Transverse colon (tissue), 4 donors: Measurements from ENCODE around the gene FBXO42. TPM values are rescaled to one million over a fixed set of nuclear protein-coding genes. Genes with fewer than 3 reads are reported as not detected.

Experiments
- DNase-seq: peaks from one replicate; pipeline ENCODE4 v3.0.0-alpha.2; 2019
- H3K27ac ChIP-seq, 4 donors: fragments of 200-600 bp; sonication (generic); 2 replicates each; pipeline ENCODE4 v1.5.1; 2016 to 2018; ENCODE audit warnings: inconsistent platforms in 4 of 4
- H3K27me3 ChIP-seq: fragments of 200-600 bp; sonication (generic); 2 replicates; pipeline ENCODE4 v1.5.1; 2017; ENCODE audit warnings: inconsistent platforms
- H3K36me3 ChIP-seq, 4 donors: fragments of 200-600 bp; sonication (generic); 2 replicates each; pipeline ENCODE4 v1.5.1; 2017 to 2019; ENCODE audit warnings: inconsistent platforms in 4 of 4
- H3K4me1 ChIP-seq, 4 donors: fragments of 200-600 bp; sonication (generic); 2 replicates each; pipeline ENCODE4 v1.5.1; 2017 to 2020; ENCODE audit warnings: inconsistent platforms in 4 of 4
- H3K4me3 ChIP-seq, 4 donors: fragments of 200-600 bp; sonication (generic); 1 replicate in 1 of 4; 2 replicates in 3 of 4; pipeline versions ENCODE4 v1.5.1 to v1.6.1; 2017 to 2019; ENCODE audit warnings: inconsistent platforms in 4 of 4
- H3K9me3 ChIP-seq, 2 donors: fragments of 200-600 bp; sonication (generic); 2 replicates each; pipeline ENCODE4 v1.5.1; 2017 to 2019; ENCODE audit warnings: inconsistent platforms in 2 of 2
- EP300 ChIP-seq: sonication (generic); formaldehyde crosslinking; IDR thresholded peaks from one replicate; pipeline ENCODE4 v1.6.1; 2017; ENCODE audit warnings: antibody characterized with exemption, low read depth
- POLR2A ChIP-seq: fragments of 450-650 bp; IDR thresholded peaks from one replicate; pipeline ENCODE4 v1.6.1; 2016; ENCODE audit warnings: antibody characterized with exemption, mild to moderate bottlenecking, moderate library complexity
- POLR2AphosphoS5 ChIP-seq, 3 donors: sonication (generic); formaldehyde crosslinking; IDR thresholded peaks; one replicate each; pipeline ENCODE4 v1.6.1; 2016; ENCODE audit warnings: antibody characterized with exemption in 3 of 3
- WGBS, 2 donors: methylation state at CpG; one replicate each; pipeline ENCODE4 v1.1.5; 2018; ENCODE audit warnings: low coverage in 1 of 2; 5-methylcytosine and 5-hydroxymethylcytosine counted together
- in situ Hi-C, 4 donors: fragments of 200-750 bp; cut with MboI; loops; one replicate each; pipeline versions ENCODE4 v1.15.0 to v1.15.1; 2017; ENCODE audit warnings: low sequenced_read_pairs in 3 of 4, low pct_ligation_motif_present in 1 of 4, low pct_unique_long_range_greater_than_20kb in 1 of 4
- intact Hi-C: fragments of 100-400 bp; cut with DNase I; formaldehyde crosslinking; loops from one replicate; pipeline ENCODE4 v1.15.1; 2023; ENCODE audit warnings: low total_unique reads
- total RNA-seq, 4 donors: library from RNA; depleted of rRNA; stranded (reverse); fragments of >200 nt; gene quantifications; one replicate each; pipeline ENCODE4 v1.1.0, GENCODE V29; 2016
- TF ChIP-seq, protein P1 (sequence below), 5 experiments: fragments of 200-600 bp in 3 of 5; fragments of 450-650 bp in 2 of 5; sonication (generic) in 3 of 5; IDR thresholded peaks; 1 replicate in 2 of 5; 2 replicates in 3 of 5; pipeline ENCODE4 v1.5.1; 2016 to 2017; ENCODE audit warnings: antibody characterized with exemption in 5 of 5, inconsistent platforms in 3 of 5, mild to moderate bottlenecking in 2 of 5, moderate library complexity in 1 of 5

Gene FBXO42
- total RNA-seq, 4 donors from 2014 or later, result 15.7 to 25.4 (median 18.8) TPM

DNA sequence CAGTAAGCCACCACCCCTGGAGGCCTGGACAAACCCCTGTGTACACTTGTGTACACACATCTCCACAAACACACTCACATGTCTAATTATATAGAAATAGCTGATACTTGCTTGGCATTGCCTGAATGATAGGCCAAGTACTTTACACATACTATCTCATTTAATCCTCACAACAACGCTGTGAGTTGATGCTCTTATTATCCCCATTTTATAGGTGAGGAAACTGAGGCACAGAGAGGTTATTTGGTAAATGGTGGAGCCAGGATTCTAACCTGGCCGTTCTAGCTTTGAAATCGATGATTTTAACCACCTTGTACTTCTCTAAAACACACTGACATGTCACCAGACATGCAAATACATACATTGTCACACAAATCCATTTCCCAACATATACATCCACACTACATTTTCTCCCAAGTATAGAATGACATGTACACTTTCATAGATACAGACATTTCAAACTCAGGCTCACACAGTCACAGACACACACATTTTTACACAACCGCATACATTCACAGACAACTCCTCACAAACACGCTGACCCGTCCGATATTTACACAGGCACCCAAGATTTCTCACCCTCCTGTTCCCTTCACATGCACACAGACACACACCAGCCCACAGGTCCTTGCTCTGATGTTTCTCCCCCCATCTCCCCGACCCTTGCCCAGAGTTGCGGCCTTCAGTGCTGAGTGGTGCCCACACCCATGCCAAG, 143.0 kb downstream of the FBXO42 start:
- Histone ChIP-seq H3K36me3 (no peaks in the 10 kb centered on the region), H3K9me3 (no peaks in the 10 kb centered on the region), H3K4me1 (peaks cover 8 to 16% (median 14%) of the 10 kb centered on the region in 4 donors), H3K27ac (no peak overlapping the region), H3K4me3 (no peak overlapping the region), H3K27me3 (no peaks in the 10 kb centered on the region)
- WGBS, 2 donors, result 76 to 85% methylated on average over 9 of the region's 9 CpGs
- TF ChIP-seq, protein P1, sequence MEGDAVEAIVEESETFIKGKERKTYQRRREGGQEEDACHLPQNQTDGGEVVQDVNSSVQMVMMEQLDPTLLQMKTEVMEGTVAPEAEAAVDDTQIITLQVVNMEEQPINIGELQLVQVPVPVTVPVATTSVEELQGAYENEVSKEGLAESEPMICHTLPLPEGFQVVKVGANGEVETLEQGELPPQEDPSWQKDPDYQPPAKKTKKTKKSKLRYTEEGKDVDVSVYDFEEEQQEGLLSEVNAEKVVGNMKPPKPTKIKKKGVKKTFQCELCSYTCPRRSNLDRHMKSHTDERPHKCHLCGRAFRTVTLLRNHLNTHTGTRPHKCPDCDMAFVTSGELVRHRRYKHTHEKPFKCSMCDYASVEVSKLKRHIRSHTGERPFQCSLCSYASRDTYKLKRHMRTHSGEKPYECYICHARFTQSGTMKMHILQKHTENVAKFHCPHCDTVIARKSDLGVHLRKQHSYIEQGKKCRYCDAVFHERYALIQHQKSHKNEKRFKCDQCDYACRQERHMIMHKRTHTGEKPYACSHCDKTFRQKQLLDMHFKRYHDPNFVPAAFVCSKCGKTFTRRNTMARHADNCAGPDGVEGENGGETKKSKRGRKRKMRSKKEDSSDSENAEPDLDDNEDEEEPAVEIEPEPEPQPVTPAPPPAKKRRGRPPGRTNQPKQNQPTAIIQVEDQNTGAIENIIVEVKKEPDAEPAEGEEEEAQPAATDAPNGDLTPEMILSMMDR (IDR thresholded peaks at IDR 0.05), result no peak
- TF ChIP-seq POLR2A, result no peak
- TF ChIP-seq EP300, result no peak
- no peak for TF ChIP-seq POLR2AphosphoS5 (IDR thresholded peaks at IDR 0.05)
- in situ Hi-C loops, result loop anchor here in 1 of 4 donors (25.0 kb wide), 1 partner anchor 153 kb away; the partner anchor contains the start of genes FBXO42 and SZRD1
- DNase-seq, result no peak
- intact Hi-C loops, result loop anchor here (5.0 kb wide), 1 partner anchor 33 kb away; no protein-coding TSS in a partner anchor

DNA sequence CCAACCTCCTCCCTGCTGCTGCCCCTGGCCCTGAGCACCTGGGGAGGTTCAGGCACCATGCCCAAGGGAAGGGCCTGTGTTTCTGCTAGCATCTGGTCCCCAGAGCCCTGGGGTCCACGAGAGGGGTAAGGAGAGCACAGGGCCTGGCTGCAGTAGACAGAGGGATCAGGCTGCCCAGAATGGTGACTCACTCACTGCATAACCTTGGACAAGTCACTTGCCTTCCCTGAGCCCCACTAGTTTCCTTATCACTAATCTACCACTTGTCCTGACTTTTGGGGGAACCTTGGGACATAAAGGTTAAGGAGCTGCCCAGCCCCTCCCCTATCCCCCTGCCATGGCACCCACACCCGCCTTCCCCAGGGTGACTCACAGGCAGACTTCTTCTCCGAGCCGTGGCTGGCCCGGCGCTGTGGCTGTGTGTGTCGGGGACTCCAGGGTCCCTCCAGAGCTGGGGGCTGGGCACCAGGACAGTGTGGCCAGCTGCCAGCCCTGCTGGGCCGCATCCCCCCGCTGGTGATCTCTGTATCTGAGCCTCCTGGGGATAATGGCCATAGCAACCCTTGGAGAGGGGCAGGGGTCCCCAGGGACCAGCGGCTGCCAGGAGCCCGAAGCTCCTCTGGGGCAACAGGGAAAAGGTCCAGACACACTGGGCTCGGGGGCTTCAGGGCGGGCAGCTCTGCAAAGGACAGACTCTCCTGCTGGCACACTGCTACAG, 143.9 kb downstream of the FBXO42 start:
- Histone ChIP-seq H3K27ac (no peak overlapping the region), H3K36me3 (no peaks in the 10 kb centered on the region), H3K9me3 (no peaks in the 10 kb centered on the region), H3K4me3 (no peak overlapping the region), H3K4me1 (peaks cover 8 to 16% (median 14%) of the 10 kb centered on the region in 4 donors), H3K27me3 (no peaks in the 10 kb centered on the region)
- in situ Hi-C loops (loop anchor here in 1 of 4 donors (25.0 kb wide), 1 partner anchor 154 kb away; the partner anchor contains the start of genes FBXO42 and SZRD1), intact Hi-C loops (loop anchor here (5.0 kb wide), 1 partner anchor 34 kb away; no protein-coding TSS in a partner anchor)
- TF ChIP-seq, protein P1 (IDR thresholded peaks at IDR 0.05), result no peak
- no peak for TF ChIP-seq POLR2A
- no peak for TF ChIP-seq POLR2AphosphoS5 (IDR thresholded peaks at IDR 0.05)
- no peak for TF ChIP-seq EP300
- 91 to 100% methylated on average over 2 to 10 of the region's 13 CpGs for WGBS, 2 donors
- DNase-seq, result no peak

DNA sequence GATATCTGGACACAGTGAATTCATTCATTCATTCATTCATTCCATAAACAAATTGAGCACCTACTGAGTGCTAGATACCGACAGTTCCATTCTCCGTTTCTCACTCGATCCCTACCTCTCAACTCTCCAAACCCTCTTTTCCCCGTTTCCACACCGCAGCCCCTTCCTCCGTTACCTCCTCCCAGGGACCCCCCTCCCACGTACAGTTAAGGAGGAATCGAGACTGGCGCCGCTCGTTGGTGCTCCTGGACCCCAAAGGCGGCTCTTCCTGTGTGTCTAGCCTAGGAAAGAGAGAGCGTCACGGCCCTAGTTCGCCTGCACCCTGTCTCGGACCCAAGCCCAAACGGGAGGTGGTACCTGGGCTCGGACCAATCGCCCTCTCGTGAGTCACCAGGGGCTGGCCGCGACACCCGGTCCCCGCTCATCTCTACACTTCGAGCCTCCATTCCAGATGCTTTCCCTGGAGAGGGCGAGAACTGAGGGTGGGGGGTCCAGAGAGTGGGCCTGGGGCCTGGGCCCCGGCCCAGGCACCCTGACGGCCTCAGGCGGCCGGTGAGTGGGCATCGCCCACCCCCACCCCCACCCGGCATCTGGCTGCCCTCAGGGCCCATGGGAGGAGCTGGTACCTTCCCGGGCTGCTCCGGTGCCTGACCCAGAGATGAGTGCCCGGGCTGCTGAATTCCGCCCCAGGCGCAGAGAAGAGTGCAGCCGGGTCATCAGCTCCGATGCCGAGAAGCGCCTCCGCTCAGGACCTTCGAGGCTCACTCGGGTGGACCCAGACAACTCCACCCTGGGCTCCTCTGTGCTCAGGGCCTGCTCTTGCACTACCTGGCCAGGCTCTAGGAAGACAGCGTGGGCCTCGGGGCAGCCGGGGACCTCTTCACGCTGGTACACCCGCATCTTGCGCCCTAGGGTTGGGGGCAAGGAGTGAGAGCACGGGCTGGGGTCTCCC, 144.7 kb downstream of the FBXO42 start:
- peaks cover 8 to 16% (median 14%) of the 10 kb centered on the region in 4 donors for H3K4me1 ChIP-seq
- peak overlapping the region; percentile 33 to 45 (median 44) for H3K4me3 ChIP-seq
- whole genome bisulfite sequencing, 2 donors, result 29 to 68% methylated on average over 4 to 37 of the region's 51 CpGs
- no peaks in the 10 kb centered on the region for H3K9me3 ChIP-seq
- TF ChIP-seq POLR2A (no peak), EP300 (no peak), POLR2AphosphoS5 (IDR thresholded peaks at IDR 0.05) (no peak)
- TF ChIP-seq, protein P1 (IDR thresholded peaks at IDR 0.05), result no peak
- intact Hi-C loops, result loop anchor here (5.0 kb wide), 1 partner anchor 35 kb away; no protein-coding TSS in a partner anchor
- H3K27me3 ChIP-seq, result no peaks in the 10 kb centered on the region
- in situ Hi-C loops, result loop anchor here in 1 of 4 donors (25.0 kb wide), 1 partner anchor 155 kb away; the partner anchor contains the start of genes FBXO42 and SZRD1
- H3K27ac ChIP-seq, result peak overlapping the region; percentile 80 to 99 (median 96)
- no peaks in the 10 kb centered on the region for H3K36me3 ChIP-seq
- DNase-seq, result no peak
